B cell (primary cell): ENCODE measurements around the gene TPI1. TPM values are rescaled to one million over a fixed set of nuclear protein-coding genes. Genes with fewer than 3 reads are reported as not detected.

Experiments
- ATAC-seq: fragments of 200-7000 bp; cut with Tn5 transposase; one replicate; pipeline ENCODE4 v1.10.0; 2021; ENCODE audit warnings: low read depth, mild to moderate bottlenecking, moderate number of reproducible peaks, moderate library complexity
- CTCF ChIA-PET: fragments of 350-600 bp; sonication (Branson Sonifier 250); formaldehyde crosslinking; loops from one replicate; lab custom pipeline; 2021; ENCODE audit warnings: antibody characterized with exemption, inconsistent platforms; lab: Charles Lee
- POLR2A ChIA-PET: fragments of 350-600 bp; sonication (Branson Sonifier 250); formaldehyde crosslinking; loops from one replicate; lab custom pipeline; 2021; ENCODE audit warnings: antibody characterized with exemption; lab: Charles Lee
- DNase-seq: peaks from one replicate; pipeline ENCODE4 v3.0.0; 2013
- H2AFZ ChIP-seq: 2 replicates; pipeline ENCODE4 v1.6.1; 2012; ENCODE audit warnings: mild to moderate bottlenecking, low read depth, low read length; ENCODE audit not compliant: insufficient read depth, poor library complexity, severe bottlenecking
- H3K27ac ChIP-seq, 2 donors: 1 replicate in 1 of 2; 2 replicates in 1 of 2; pipeline ENCODE4 v1.5.1; 2012 to 2013; ENCODE audit warnings: low read length in 2 of 2, mild to moderate bottlenecking in 2 of 2, moderate library complexity in 1 of 2
- H3K27me3 ChIP-seq, 4 experiments: fragments of 200-600 bp in 1 of 4; sonication (generic) in 1 of 4; replicated peaks in 1 of 4; 1 replicate in 2 of 4; 2 replicates in 2 of 4; pipeline versions ENCODE4 v1.6.1 to v1.7.0; 2013 to 2016; ENCODE audit warnings: low read length in 3 of 4, mild to moderate bottlenecking in 2 of 4, mixed read lengths in 1 of 4, moderate library complexity in 1 of 4; ENCODE audit not compliant: insufficient read depth in 4 of 4, control insufficient read depth in 3 of 4; ENCODE audit errors: control extremely low read depth in 1 of 4
- H3K36me3 ChIP-seq, 2 experiments: replicated peaks in 1 of 2; 1 replicate in 1 of 2; 2 replicates in 1 of 2; pipeline versions ENCODE4 v1.6.1 to v1.7.1; 2013; ENCODE audit warnings: low read length in 1 of 2; ENCODE audit not compliant: insufficient read depth in 2 of 2, control insufficient read depth in 1 of 2; ENCODE audit errors: control extremely low read depth in 1 of 2, extremely low read depth in 1 of 2
- H3K4me1 ChIP-seq, 2 donors: fragments of 200-600 bp in 1 of 2; sonication (generic) in 1 of 2; 1 replicate in 1 of 2; 2 replicates in 1 of 2; pipeline versions ENCODE4 v1.5.1 to v1.6.1; 2013 to 2017; ENCODE audit warnings: low read length in 2 of 2; ENCODE audit not compliant: control insufficient read depth in 2 of 2, insufficient read depth in 2 of 2
- H3K4me2 ChIP-seq: replicated peaks from 2 replicates; pipeline ENCODE3; 2012; ENCODE audit warnings: mild to moderate bottlenecking, low read depth, low read length; ENCODE audit not compliant: poor library complexity, severe bottlenecking
- H3K4me3 ChIP-seq, 5 experiments: fragments of 200-600 bp in 1 of 5; sonication (generic) in 1 of 5; 1 replicate in 3 of 5; 2 replicates in 2 of 5; pipeline versions ENCODE4 v1.5.1 to v1.7.0; 2011 to 2016; ENCODE audit warnings: low read length in 4 of 5, mild to moderate bottlenecking in 4 of 5, low read depth in 2 of 5, control low read depth in 1 of 5, moderate library complexity in 1 of 5; ENCODE audit not compliant: insufficient read depth in 1 of 5; ENCODE audit errors: control extremely low read depth in 1 of 5, extremely low read depth in 1 of 5
- H3K79me2 ChIP-seq: fragments of 200-600 bp; sonication (generic); one replicate; pipeline ENCODE4 v1.6.0; 2016; ENCODE audit warnings: low read length; ENCODE audit not compliant: control insufficient read depth, insufficient read depth
- H3K9ac ChIP-seq: fragments of 200-600 bp; sonication (generic); 2 replicates; pipeline ENCODE4 v1.6.1; 2017; ENCODE audit warnings: mild to moderate bottlenecking, low read length, moderate library complexity
- H3K9me3 ChIP-seq, 3 donors: one replicate each; pipeline versions ENCODE4 v1.6.1 to v1.7.1; 2013; ENCODE audit warnings: low read length in 2 of 3; ENCODE audit not compliant: control insufficient read depth in 2 of 3, insufficient read depth in 1 of 3; ENCODE audit errors: control extremely low read depth in 1 of 3
- H4K20me1 ChIP-seq: 2 replicates; pipeline ENCODE4 v1.6.0; 2012; ENCODE audit warnings: mild to moderate bottlenecking, low read length; ENCODE audit not compliant: insufficient read depth, control insufficient read depth, poor library complexity, severe bottlenecking
- H3K27ac Mint-ChIP-seq: one replicate; pipeline ENCODE4 v1.8.0; 2021; ENCODE audit warnings: mixed read lengths
- H3K27me3 Mint-ChIP-seq: one replicate; pipeline ENCODE4 v1.8.0; 2021; ENCODE audit warnings: mixed read lengths
- H3K4me1 Mint-ChIP-seq: one replicate; pipeline ENCODE4 v1.8.0; 2021; ENCODE audit warnings: mixed read lengths
- H3K4me3 Mint-ChIP-seq: one replicate; pipeline ENCODE4 v1.8.0; 2021; ENCODE audit warnings: mixed read lengths
- H3K9me3 Mint-ChIP-seq: one replicate; pipeline ENCODE4 v1.8.0; 2022; ENCODE audit warnings: mixed read lengths; ENCODE audit not compliant: insufficient read depth
- EZH2 ChIP-seq: IDR thresholded peaks from 2 replicates; pipeline ENCODE4 v1.6.1; 2012; ENCODE audit warnings: borderline replicate concordance, low read depth, mild to moderate bottlenecking, moderate library complexity, low read length; ENCODE audit not compliant: insufficient read depth, poor library complexity, severe bottlenecking
- WGBS: methylation state at CpG from one replicate; pipeline ENCODE4 v1.1.5; 2013; ENCODE audit warnings: missing lambda C conversion rate; ENCODE audit not compliant: insufficient coverage; 5-methylcytosine and 5-hydroxymethylcytosine counted together
- intact Hi-C: fragments of 100-400 bp; cut with micrococcal nuclease; formaldehyde crosslinking; loops from one replicate; pipeline ENCODE4 v1.10.0; 2022
- polyA plus RNA-seq: library from polyadenylated mRNA; depleted of rRNA; stranded (reverse); fragments of >200 nt; gene quantifications from 2 replicates; pipeline ENCODE4 v1.2.3, GENCODE V29; 2012
- total RNA-seq, 2 donors: library from RNA; stranded (reverse); fragments of 120-200 nt in 1 of 2; gene quantifications; 1 replicate in 1 of 2; 2 replicates in 1 of 2; pipeline versions ENCODE4 v1.2.3 to v1.2.4, GENCODE V29; 2013 to 2022
- TF ChIP-seq, protein P1 (sequence below): fragments of 200-600 bp; IDR thresholded peaks from one replicate; pipeline ENCODE4 v1.8.0; 2022; ENCODE audit warnings: antibody characterized with exemption, mild to moderate bottlenecking

The TPI1 gene
- total and polyA plus RNA-seq, 2 donors (not counting 1 experiment from before 2014, with no cell fraction given): 181 to 187 TPM

DNA sequence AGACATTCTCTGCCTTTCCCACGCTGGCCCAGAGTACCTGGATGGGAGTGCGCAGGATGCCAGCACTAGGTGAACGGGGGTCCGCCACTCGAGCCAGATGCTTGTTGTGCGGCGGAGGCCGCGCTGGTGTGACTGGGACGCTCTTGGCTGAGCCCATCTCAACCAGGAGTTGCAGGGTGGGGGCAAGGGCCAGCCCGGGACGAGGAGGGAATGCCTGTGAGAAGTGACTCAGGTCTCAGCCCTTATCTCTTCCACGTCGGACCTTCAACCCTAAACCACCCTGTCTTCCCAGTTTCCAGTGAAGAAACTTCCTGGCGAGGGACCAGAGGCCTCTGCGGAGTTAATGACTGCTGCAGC lies 16.6 kb upstream of the TPI1 start:
- no peak overlapping the region for H3K27ac Mint-ChIP-seq
- DNase-seq (no peak), ATAC-seq (no peak)
- no peaks in the 10 kb centered on the region for H3K9me3 Mint-ChIP-seq
- peak overlapping the region; percentile 80 for H2AFZ ChIP-seq
- peaks cover 6 to 23% of the 10 kb centered on the region in 2 donors for H3K4me1 ChIP-seq
- no peaks in the 10 kb centered on the region for H3K9me3 ChIP-seq
- no peaks in the 10 kb centered on the region for H3K27me3 ChIP-seq
- TF ChIP-seq, protein P1, sequence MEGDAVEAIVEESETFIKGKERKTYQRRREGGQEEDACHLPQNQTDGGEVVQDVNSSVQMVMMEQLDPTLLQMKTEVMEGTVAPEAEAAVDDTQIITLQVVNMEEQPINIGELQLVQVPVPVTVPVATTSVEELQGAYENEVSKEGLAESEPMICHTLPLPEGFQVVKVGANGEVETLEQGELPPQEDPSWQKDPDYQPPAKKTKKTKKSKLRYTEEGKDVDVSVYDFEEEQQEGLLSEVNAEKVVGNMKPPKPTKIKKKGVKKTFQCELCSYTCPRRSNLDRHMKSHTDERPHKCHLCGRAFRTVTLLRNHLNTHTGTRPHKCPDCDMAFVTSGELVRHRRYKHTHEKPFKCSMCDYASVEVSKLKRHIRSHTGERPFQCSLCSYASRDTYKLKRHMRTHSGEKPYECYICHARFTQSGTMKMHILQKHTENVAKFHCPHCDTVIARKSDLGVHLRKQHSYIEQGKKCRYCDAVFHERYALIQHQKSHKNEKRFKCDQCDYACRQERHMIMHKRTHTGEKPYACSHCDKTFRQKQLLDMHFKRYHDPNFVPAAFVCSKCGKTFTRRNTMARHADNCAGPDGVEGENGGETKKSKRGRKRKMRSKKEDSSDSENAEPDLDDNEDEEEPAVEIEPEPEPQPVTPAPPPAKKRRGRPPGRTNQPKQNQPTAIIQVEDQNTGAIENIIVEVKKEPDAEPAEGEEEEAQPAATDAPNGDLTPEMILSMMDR: no peak
- no peak for TF ChIP-seq EZH2
- intact Hi-C loops: loop anchor here (1.0 to 5.0 kb wide), 5 partner anchors 15 to 293 kb away; partner anchors contain the start of genes IFFO1, MLF2 and PTMS
- H3K4me3 Mint-ChIP-seq: no peak overlapping the region
- peak overlapping the region in 3 of 5 experiments; percentile 85 to 92 (median 85) for H3K4me3 ChIP-seq
- peaks cover 25% of the 10 kb centered on the region for H3K79me2 ChIP-seq
- POLR2A ChIA-PET: interaction anchor here (1.4 to 5.3 kb wide), 7 partner anchors 16 to 161 kb away, joined by 5 to 49 read pairs (median 8); partner anchors contain the start of genes C12orf57, COPS7A, LRRC23 and RNU7-1
- H3K4me2 ChIP-seq: peak overlapping the region; percentile 87
- no peaks in the 10 kb centered on the region for H3K27me3 Mint-ChIP-seq
- peaks cover 0 to 12% of the 10 kb centered on the region in 2 experiments for H3K36me3 ChIP-seq
- WGBS: 64% methylated on average over 16 of the region's 16 CpGs
- CTCF ChIA-PET: interaction anchor here (1.1 to 6.7 kb wide), 7 partner anchors 10 to 244 kb away, joined by 3 to 136 read pairs (median 7); partner anchors contain the start of genes GNB3, MLF2, SPSB2 and TPI1
- H3K4me1 Mint-ChIP-seq: peaks cover 23% of the 10 kb centered on the region
- H3K27ac ChIP-seq: peak overlapping the region in 1 of 2 donors; percentile 91
- H4K20me1 ChIP-seq: peaks cover 3% of the 10 kb centered on the region
- peak overlapping the region; percentile 87 for H3K9ac ChIP-seq
